Esophagus squamous epithelium (tissue), 4 donors: ENCODE results near the gene ARG1.

Source experiments
- POLR2A ChIP-seq, 4 donors: fragments of 450-650 bp; IDR thresholded peaks; one replicate each; pipeline ENCODE4 v1.6.1; 2017; ENCODE audit warnings: antibody characterized with exemption in 4 of 4, mild to moderate bottlenecking in 4 of 4, moderate library complexity in 3 of 4
- TF ChIP-seq, protein P1 (sequence below), 6 experiments: fragments of 450-650 bp in 4 of 6; fragments of 200-600 bp in 2 of 6; sonication (generic) in 2 of 6; IDR thresholded peaks; one replicate each; pipeline ENCODE4 v1.5.1; 2016 to 2019; ENCODE audit warnings: antibody characterized with exemption in 6 of 6, mild to moderate bottlenecking in 4 of 6, moderate library complexity in 4 of 6

DNA sequence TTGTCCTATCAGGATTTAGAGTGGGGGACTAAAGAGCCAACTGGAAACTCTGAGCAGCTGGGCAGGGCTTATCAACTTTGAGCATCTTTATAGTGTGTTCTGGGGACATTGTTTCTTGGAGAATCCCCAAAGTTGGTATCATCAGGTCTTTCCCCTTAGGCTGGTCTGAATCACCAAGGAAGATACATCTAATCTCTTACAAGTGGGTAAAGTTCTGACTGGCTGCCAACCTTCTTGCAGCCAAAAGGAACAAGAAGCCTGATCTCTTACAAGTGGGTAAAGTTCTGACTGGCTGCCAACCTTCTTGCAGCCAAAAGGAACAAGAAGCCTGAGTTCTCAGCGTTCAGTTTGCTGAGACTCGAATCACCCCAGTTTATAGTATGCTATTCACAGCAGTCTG is 56.6 kb downstream of the ARG1 start:
- TF ChIP-seq, protein P1, sequence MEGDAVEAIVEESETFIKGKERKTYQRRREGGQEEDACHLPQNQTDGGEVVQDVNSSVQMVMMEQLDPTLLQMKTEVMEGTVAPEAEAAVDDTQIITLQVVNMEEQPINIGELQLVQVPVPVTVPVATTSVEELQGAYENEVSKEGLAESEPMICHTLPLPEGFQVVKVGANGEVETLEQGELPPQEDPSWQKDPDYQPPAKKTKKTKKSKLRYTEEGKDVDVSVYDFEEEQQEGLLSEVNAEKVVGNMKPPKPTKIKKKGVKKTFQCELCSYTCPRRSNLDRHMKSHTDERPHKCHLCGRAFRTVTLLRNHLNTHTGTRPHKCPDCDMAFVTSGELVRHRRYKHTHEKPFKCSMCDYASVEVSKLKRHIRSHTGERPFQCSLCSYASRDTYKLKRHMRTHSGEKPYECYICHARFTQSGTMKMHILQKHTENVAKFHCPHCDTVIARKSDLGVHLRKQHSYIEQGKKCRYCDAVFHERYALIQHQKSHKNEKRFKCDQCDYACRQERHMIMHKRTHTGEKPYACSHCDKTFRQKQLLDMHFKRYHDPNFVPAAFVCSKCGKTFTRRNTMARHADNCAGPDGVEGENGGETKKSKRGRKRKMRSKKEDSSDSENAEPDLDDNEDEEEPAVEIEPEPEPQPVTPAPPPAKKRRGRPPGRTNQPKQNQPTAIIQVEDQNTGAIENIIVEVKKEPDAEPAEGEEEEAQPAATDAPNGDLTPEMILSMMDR (IDR thresholded peaks at IDR 0.05) = no peak
- no peak for TF ChIP-seq POLR2A (IDR thresholded peaks at IDR 0.05)
